Spleen (tissue), 11 donors: ENCODE results near the gene ATP8A2. TPM values are rescaled to one million over a fixed set of nuclear protein-coding genes. Genes with fewer than 3 reads are reported as not detected.

ENCODE experiments used
- DNase-seq: peaks from one replicate; pipeline ENCODE4 v3.0.0-alpha.2; 2020
- H3K27ac ChIP-seq, 8 donors: fragments of 200-600 bp; sonication (generic) in 7 of 8; 1 replicate in 4 of 8; 2 replicates in 4 of 8; pipeline versions ENCODE4 v1.5.0 to v1.8.0; 2016 to 2021; ENCODE audit warnings: inconsistent platforms in 4 of 8, mild to moderate bottlenecking in 4 of 8, moderate library complexity in 1 of 8
- H3K27me3 ChIP-seq, 7 donors: fragments of 200-600 bp; sonication (generic) in 6 of 7; replicated peaks in 1 of 7; 1 replicate in 4 of 7; 2 replicates in 3 of 7; pipeline versions ENCODE4 v1.5.0 to v1.8.0; 2016 to 2021; ENCODE audit warnings: inconsistent platforms in 3 of 7, mild to moderate bottlenecking in 1 of 7
- H3K36me3 ChIP-seq, 6 donors: fragments of 200-600 bp; sonication (generic) in 5 of 6; 1 replicate in 4 of 6; 2 replicates in 2 of 6; pipeline versions ENCODE4 v1.5.0 to v1.8.0; 2016 to 2021; ENCODE audit warnings: inconsistent platforms in 2 of 6
- H3K4me1 ChIP-seq, 6 donors: fragments of 200-600 bp; sonication (generic) in 5 of 6; 1 replicate in 3 of 6; 2 replicates in 3 of 6; pipeline versions ENCODE4 v1.5.0 to v1.8.0; 2016 to 2021; ENCODE audit warnings: inconsistent platforms in 3 of 6
- H3K4me3 ChIP-seq, 8 donors: fragments of 200-600 bp; sonication (generic) in 7 of 8; 1 replicate in 4 of 8; 2 replicates in 4 of 8; pipeline versions ENCODE4 v1.5.0 to v1.8.0; 2016 to 2021; ENCODE audit warnings: inconsistent platforms in 4 of 8, mild to moderate bottlenecking in 4 of 8, moderate library complexity in 2 of 8
- H3K9me3 ChIP-seq, 8 donors: fragments of 200-600 bp; sonication (generic) in 7 of 8; 1 replicate in 4 of 8; 2 replicates in 4 of 8; pipeline versions ENCODE4 v1.5.0 to v1.8.0; 2016 to 2021; ENCODE audit warnings: inconsistent platforms in 4 of 8
- POLR2A ChIP-seq, 3 donors: fragments of 450-650 bp; IDR thresholded peaks; one replicate each; pipeline ENCODE4 v1.5.1; 2017; ENCODE audit warnings: antibody characterized with exemption in 3 of 3, mild to moderate bottlenecking in 1 of 3
- POLR2AphosphoS5 ChIP-seq, 3 donors: sonication (generic); formaldehyde crosslinking; IDR thresholded peaks; one replicate each; pipeline ENCODE4 v1.5.1; 2017; ENCODE audit warnings: antibody characterized with exemption in 3 of 3
- WGBS, 5 donors: extraction: QIAGEN DNeasy Blood & Tissue Kit in 3 of 5; methylation state at CpG; one replicate each; pipeline versions ENCODE4 v1.1.5 to v1.1.7; 2013 to 2018; 5-methylcytosine and 5-hydroxymethylcytosine counted together
- intact Hi-C: fragments of 100-400 bp; cut with DNase I; formaldehyde crosslinking; loops from one replicate; pipeline ENCODE4 v1.15.0; 2023; ENCODE audit warnings: low total_unique reads
- polyA plus RNA-seq, 3 donors: library from polyadenylated mRNA; stranded (reverse); fragments of 200-250 nt; gene quantifications; one replicate each; pipeline ENCODE4 v1.2.1, GENCODE V29; 2013
- total RNA-seq, 7 donors: library from RNA; depleted of rRNA in 3 of 7; stranded (reverse); fragments of >200 nt in 3 of 7; fragmentation: NEBNext Ultra II Directional in 4 of 7; extraction: Animal tissue kit (Norgen Biotek cat#: 25700) in 4 of 7; gene quantifications; one replicate each; pipeline versions ENCODE4 v1.1.0 to v1.2.1, GENCODE V29; 2016 to 2021
- TF ChIP-seq, protein P1 (sequence below), 11 experiments: fragments of 200-600 bp in 7 of 11; fragments of 450-650 bp in 4 of 11; sonication (generic) in 4 of 11; IDR thresholded peaks in 8 of 11; conservative IDR thresholded peaks in 3 of 11; 1 replicate in 7 of 11; 2 replicates in 4 of 11; pipeline versions ENCODE4 v1.4.0 to v1.8.0; 2016 to 2021; ENCODE audit warnings: antibody characterized with exemption in 11 of 11, inconsistent platforms in 4 of 11, mild to moderate bottlenecking in 1 of 11
- donor health status: healthy with polysubstance abuse.
- donor health status: DM: no; HTN: no; CAD: no; lungs with moderate emphysema.
- donor health status: DM: no; HTN: no; CAD: no.
- donor health status: Bipolar disorder and iron deficiency.
- donor health status: healthy.
- donor health status: DM: no; HTN: no; CAD: no.
- donor health status: DM: yes; HTN: yes; CAD: no.

The ATP8A2 gene
- total and polyA plus RNA-seq, 10 donors: 0.09 to 0.46 (median 0.25) TPM

DNA sequence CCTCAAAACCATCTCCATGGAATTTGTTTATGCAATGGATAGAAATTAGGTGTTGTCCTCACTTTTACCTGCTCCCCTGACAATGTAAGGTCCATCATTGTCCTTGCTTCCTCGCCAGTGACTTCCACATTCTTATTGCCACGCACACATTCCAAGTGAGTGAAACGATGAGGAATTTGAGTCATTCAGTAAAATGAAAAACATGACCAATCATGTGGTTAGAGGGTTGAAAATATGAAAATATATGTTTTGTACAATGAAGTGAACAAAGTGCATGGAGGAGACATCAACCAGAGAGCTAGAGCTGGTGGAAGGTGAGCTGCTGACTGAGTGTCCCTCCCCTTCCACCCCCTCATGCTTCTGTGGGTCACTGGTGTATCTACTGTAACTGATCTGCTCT is 91.7 kb downstream of the ATP8A2 start:
- TF ChIP-seq POLR2A (IDR thresholded peaks at IDR 0.05): no peak
- TF ChIP-seq POLR2AphosphoS5 (IDR thresholded peaks at IDR 0.05): no peak
- TF ChIP-seq, protein P1, sequence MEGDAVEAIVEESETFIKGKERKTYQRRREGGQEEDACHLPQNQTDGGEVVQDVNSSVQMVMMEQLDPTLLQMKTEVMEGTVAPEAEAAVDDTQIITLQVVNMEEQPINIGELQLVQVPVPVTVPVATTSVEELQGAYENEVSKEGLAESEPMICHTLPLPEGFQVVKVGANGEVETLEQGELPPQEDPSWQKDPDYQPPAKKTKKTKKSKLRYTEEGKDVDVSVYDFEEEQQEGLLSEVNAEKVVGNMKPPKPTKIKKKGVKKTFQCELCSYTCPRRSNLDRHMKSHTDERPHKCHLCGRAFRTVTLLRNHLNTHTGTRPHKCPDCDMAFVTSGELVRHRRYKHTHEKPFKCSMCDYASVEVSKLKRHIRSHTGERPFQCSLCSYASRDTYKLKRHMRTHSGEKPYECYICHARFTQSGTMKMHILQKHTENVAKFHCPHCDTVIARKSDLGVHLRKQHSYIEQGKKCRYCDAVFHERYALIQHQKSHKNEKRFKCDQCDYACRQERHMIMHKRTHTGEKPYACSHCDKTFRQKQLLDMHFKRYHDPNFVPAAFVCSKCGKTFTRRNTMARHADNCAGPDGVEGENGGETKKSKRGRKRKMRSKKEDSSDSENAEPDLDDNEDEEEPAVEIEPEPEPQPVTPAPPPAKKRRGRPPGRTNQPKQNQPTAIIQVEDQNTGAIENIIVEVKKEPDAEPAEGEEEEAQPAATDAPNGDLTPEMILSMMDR (IDR thresholded peaks at IDR 0.05 in 8 of 11, conservative IDR thresholded peaks at IDR 0.05 in 3 of 11): no peak

DNA sequence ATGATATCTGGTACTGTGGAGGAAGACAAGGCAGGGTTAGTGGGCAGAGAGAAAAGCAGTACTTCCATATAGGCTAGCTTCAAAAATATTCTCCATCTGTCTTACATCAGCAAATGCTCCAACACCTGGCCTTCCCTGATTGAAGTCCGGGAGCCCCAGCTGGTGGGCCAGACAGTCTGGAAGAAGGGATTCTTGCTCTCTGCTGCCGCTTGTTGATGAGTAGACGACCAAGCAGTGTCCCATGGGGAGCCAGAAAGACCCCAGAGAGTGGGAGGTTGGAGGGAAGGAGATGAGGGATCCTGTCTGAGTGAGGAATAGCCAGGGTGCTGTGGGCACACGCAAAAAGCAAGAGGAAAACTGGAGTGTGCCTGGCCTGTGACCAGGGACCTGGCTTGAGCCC is 95.1 kb downstream of the ATP8A2 start:
- TF ChIP-seq, protein P1 (IDR thresholded peaks at IDR 0.05 in 8 of 11, conservative IDR thresholded peaks at IDR 0.05 in 3 of 11): no peak
- TF ChIP-seq POLR2AphosphoS5 (IDR thresholded peaks at IDR 0.05) (no peak), POLR2A (IDR thresholded peaks at IDR 0.05) (no peak)
- Histone ChIP-seq H3K9me3 (no peaks in the 10 kb centered on the region), H3K4me3 (no peak overlapping the region), H3K36me3 (no peaks in the 10 kb centered on the region), H3K27ac (no peak overlapping the region), H3K4me1 (peaks cover 0 to 4% (median 0%) of the 10 kb centered on the region in 6 donors), H3K27me3 (peaks cover 0 to 58% (median 28%) of the 10 kb centered on the region in 7 donors)
- DNase-seq: no peak
- 61 to 77% (median 75%) methylated on average over 4 of the region's 4 CpGs for WGBS, 5 donors
- intact Hi-C loops: no loop called here

More for the DNA sequence above, 91.7 kb downstream of the ATP8A2 start:
- intact Hi-C loops: no loop called here
- H3K27me3 ChIP-seq: peaks cover 0 to 25% (median 10%) of the 10 kb centered on the region in 7 donors
- no peak overlapping the region for H3K4me3 ChIP-seq
- 67 to 89% (median 76%) methylated on average over 3 of the region's 3 CpGs for WGBS, 5 donors
- no peak for DNase-seq
- no peaks in the 10 kb centered on the region for H3K9me3 ChIP-seq
- H3K27ac ChIP-seq: no peak overlapping the region
- no peaks in the 10 kb centered on the region for H3K36me3 ChIP-seq
- no peaks in the 10 kb centered on the region for H3K4me1 ChIP-seq

DNA sequence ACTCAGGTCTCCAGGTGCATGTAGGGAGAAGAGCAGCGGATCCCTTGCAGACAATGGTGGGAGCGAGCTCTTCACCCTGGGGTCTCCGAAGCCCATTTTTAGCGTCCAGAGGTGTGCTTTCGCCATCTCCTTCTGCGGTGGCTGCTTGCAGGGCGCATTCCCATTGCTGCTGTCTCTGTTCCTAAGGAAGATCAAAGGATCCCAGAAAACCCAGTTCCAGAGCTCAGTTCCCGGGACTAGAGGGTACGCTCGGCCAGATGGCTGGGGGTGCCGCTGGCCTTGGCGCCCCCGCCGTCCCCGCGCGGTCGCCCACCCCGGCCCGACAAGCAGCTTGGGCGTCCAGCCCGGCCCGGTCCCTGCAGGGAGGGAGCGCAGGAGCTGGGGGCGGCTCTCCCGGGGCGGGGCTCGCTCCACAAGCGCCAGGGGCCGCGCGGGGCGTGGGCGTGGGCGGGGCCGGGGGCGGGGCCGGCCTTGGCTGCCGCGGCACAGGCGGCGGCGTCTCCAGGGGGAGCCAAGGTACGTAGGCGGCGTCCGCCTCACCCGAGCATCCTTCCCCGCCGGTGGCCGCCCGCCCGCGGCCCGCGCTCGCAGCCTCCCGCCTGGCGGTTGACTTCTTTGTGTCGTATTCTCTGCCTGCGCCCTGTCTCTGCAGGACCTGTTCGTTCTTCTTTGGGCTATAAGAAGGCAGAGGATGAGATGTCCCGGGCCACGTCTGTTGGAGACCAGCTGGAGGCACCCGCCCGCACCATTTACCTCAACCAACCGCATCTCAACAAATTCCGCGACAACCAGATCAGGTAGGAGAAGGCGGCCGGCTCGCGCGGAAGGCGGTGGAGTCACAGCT is 96.8 kb downstream of the ATP8A2 start:
- no peak overlapping the region for H3K27ac ChIP-seq
- H3K36me3 ChIP-seq: no peaks in the 10 kb centered on the region
- intact Hi-C loops: no loop called here
- H3K4me1 ChIP-seq: peaks cover 0 to 4% (median 0%) of the 10 kb centered on the region in 6 donors
- no peak for TF ChIP-seq POLR2AphosphoS5 (IDR thresholded peaks at IDR 0.05)
- H3K9me3 ChIP-seq: no peaks in the 10 kb centered on the region
- peak overlapping the region in 2 of 8 donors; percentile 10 to 36 for H3K4me3 ChIP-seq
- no peak for DNase-seq
- peaks cover 0 to 67% (median 28%) of the 10 kb centered on the region in 7 donors for H3K27me3 ChIP-seq
- WGBS, 5 donors: 6 to 11% (median 8%) methylated on average over 27 to 75 of the region's 75 CpGs

DNA sequence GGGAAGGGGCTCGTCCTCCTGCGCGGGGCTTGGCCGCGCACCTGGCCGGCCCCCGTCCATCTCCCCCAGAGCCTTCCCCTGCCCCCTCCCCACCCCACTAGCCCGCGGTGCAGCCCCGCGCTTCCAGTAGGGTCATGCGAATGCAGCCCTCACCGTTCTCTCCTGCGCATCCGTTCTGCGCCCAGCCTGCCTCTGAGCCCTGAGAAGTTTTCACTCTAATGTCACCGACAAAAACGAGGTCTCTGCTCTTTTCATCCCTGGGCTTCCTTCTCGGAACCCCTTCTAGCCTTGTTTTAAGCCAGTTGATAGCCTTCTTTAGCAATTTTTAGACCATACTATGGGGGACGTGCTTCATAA is 97.4 kb downstream of the ATP8A2 start:
- no peaks in the 10 kb centered on the region for H3K36me3 ChIP-seq
- intact Hi-C loops: no loop called here
- H3K9me3 ChIP-seq: no peaks in the 10 kb centered on the region
- TF ChIP-seq POLR2A (IDR thresholded peaks at IDR 0.05) (no peak), POLR2AphosphoS5 (IDR thresholded peaks at IDR 0.05) (no peak)
- TF ChIP-seq, protein P1 (IDR thresholded peaks at IDR 0.05 in 8 of 11, conservative IDR thresholded peaks at IDR 0.05 in 3 of 11): no peak
- H3K27ac ChIP-seq: no peak overlapping the region
- H3K4me1 ChIP-seq: peaks cover 0 to 4% (median 0%) of the 10 kb centered on the region in 6 donors
- no peak for DNase-seq
- 10 to 18% (median 12%) methylated on average over 15 to 20 of the region's 20 CpGs for WGBS, 5 donors
- H3K4me3 ChIP-seq: peak overlapping the region in 2 of 8 donors; percentile 10 to 36
- peaks cover 0 to 67% (median 28%) of the 10 kb centered on the region in 7 donors for H3K27me3 ChIP-seq
